Natural killer cell (primary cell): Measurements from ENCODE around the gene AUH. TPM values are rescaled to one million over a fixed set of nuclear protein-coding genes. Genes with fewer than 3 reads are reported as not detected.

Source experiments
- ATAC-seq, 3 donors: fragments of 150-1000 bp in 2 of 3; fragments of 200-7000 bp in 1 of 3; cut with Tn5 transposase; 1 replicate in 1 of 3; 2 replicates in 2 of 3; pipeline ENCODE4 v1.10.0; 2021; ENCODE audit warnings: mild to moderate bottlenecking in 2 of 3, moderate library complexity in 2 of 3
- DNase-seq, 2 donors: peaks; one replicate each; pipeline versions ENCODE4 v3.0.0 to v3.0.0-alpha.2; 2013 to 2021; ENCODE audit warnings: mixed read lengths in 1 of 2
- H3K27ac ChIP-seq: one replicate; pipeline ENCODE4 v1.5.1; 2013; ENCODE audit warnings: mild to moderate bottlenecking, low read length
- H3K27me3 ChIP-seq: one replicate; pipeline ENCODE4 v1.6.1; 2013; ENCODE audit warnings: low read length; ENCODE audit not compliant: control insufficient read depth, insufficient read depth
- H3K36me3 ChIP-seq: one replicate; pipeline ENCODE4 v1.6.1; 2013; ENCODE audit warnings: low read length; ENCODE audit not compliant: control insufficient read depth, insufficient read depth
- H3K4me1 ChIP-seq: one replicate; pipeline ENCODE4 v1.6.1; 2013; ENCODE audit warnings: low read length; ENCODE audit not compliant: control insufficient read depth, insufficient read depth
- H3K4me3 ChIP-seq: one replicate; pipeline ENCODE4 v1.5.1; 2013; ENCODE audit warnings: low read length
- H3K9me3 ChIP-seq: one replicate; pipeline ENCODE4 v1.6.1; 2013; ENCODE audit warnings: low read length; ENCODE audit not compliant: control insufficient read depth, insufficient read depth
- H3K27ac Mint-ChIP-seq, 2 donors: one replicate each; pipeline ENCODE4 v1.8.0; 2022; ENCODE audit warnings: mild to moderate bottlenecking in 2 of 2, mixed read lengths in 2 of 2, moderate library complexity in 1 of 2
- H3K27me3 Mint-ChIP-seq, 2 donors: one replicate each; pipeline ENCODE4 v1.8.0; 2022; ENCODE audit warnings: low read depth in 2 of 2, mixed read lengths in 2 of 2
- H3K36me3 Mint-ChIP-seq: one replicate; pipeline ENCODE4 v1.8.0; 2022; ENCODE audit warnings: mixed read lengths
- H3K4me1 Mint-ChIP-seq, 2 donors: one replicate each; pipeline ENCODE4 v1.8.0; 2022; ENCODE audit warnings: mixed read lengths in 2 of 2
- H3K4me3 Mint-ChIP-seq: one replicate; pipeline ENCODE4 v1.8.0; 2022; ENCODE audit warnings: mild to moderate bottlenecking, moderate library complexity, mixed read lengths
- H3K9me3 Mint-ChIP-seq, 2 donors: one replicate each; pipeline ENCODE4 v1.8.0; 2022; ENCODE audit warnings: mixed read lengths in 2 of 2
- CTCF ChIP-seq: fragments of 200-600 bp; IDR thresholded peaks from one replicate; pipeline ENCODE4 v1.8.0; 2022; ENCODE audit warnings: antibody characterized with exemption
- WGBS: methylation state at CpG from one replicate; pipeline ENCODE4 v1.1.7; 2013; ENCODE audit warnings: missing lambda C conversion rate; ENCODE audit not compliant: insufficient coverage; 5-methylcytosine and 5-hydroxymethylcytosine counted together
- intact Hi-C: fragments of 100-400 bp; cut with micrococcal nuclease; formaldehyde crosslinking; loops from one replicate; pipeline ENCODE4 v1.14.2; 2022
- total RNA-seq, 4 donors: library from RNA; stranded (reverse); fragments of 120-200 nt in 1 of 4; gene quantifications; one replicate each; pipeline versions ENCODE4 v1.2.3 to v1.2.4, GENCODE V29; 2013 to 2022

Gene AUH
- total RNA-seq, 3 donors from 2014 or later (not counting 1 experiment from before 2014, with no cell fraction given) = 26.7 to 36.6 (median 34.9) TPM

GRCh38 chr9:91321691-91322090 is 40.0 kb downstream of the AUH start:
- no peak for TF ChIP-seq CTCF
- ATAC-seq = no peak
- Mint-ChIP-seq H3K4me1 (peaks cover 13 to 20% of the 10 kb centered on the region in 2 donors), H3K4me3 (no peak overlapping the region), H3K27me3 (no peaks in the 10 kb centered on the region), H3K27ac (no peak overlapping the region), H3K9me3 (no peaks in the 10 kb centered on the region), H3K36me3 (no peaks in the 10 kb centered on the region)
- H3K4me3 ChIP-seq = no peak overlapping the region
- DNase-seq = no peak
- no peaks in the 10 kb centered on the region for H3K9me3 ChIP-seq
- no peaks in the 10 kb centered on the region for H3K27me3 ChIP-seq
- no peak overlapping the region for H3K27ac ChIP-seq
- intact Hi-C loops = no loop called here
- H3K4me1 ChIP-seq = no peaks in the 10 kb centered on the region
- H3K36me3 ChIP-seq = peaks cover 1% of the 10 kb centered on the region

GRCh38 chr9:91320299-91320698 is 41.4 kb downstream of the AUH start:
- 57% methylated on average over 4 of the region's 4 CpGs for WGBS
- ATAC-seq = no peak
- H3K27me3 ChIP-seq = no peaks in the 10 kb centered on the region
- intact Hi-C loops = no loop called here
- H3K4me3 Mint-ChIP-seq = no peak overlapping the region
- no peaks in the 10 kb centered on the region for H3K9me3 Mint-ChIP-seq
- H3K4me3 ChIP-seq = no peak overlapping the region
- H3K27me3 Mint-ChIP-seq = no peaks in the 10 kb centered on the region
- DNase-seq = no peak
- peaks cover 13 to 14% of the 10 kb centered on the region in 2 donors for H3K4me1 Mint-ChIP-seq
- TF ChIP-seq CTCF = no peak
- H3K36me3 Mint-ChIP-seq = no peaks in the 10 kb centered on the region
- no peaks in the 10 kb centered on the region for H3K9me3 ChIP-seq
- H3K36me3 ChIP-seq = peaks cover 4% of the 10 kb centered on the region
- no peak overlapping the region for H3K27ac ChIP-seq
- no peak overlapping the region for H3K27ac Mint-ChIP-seq
- no peaks in the 10 kb centered on the region for H3K4me1 ChIP-seq

- no peaks in the 10 kb centered on the region for H3K9me3 ChIP-seq
- H3K4me1 Mint-ChIP-seq = peaks cover 0 to 5% of the 10 kb centered on the region in 2 donors
- no peak overlapping the region for H3K27ac ChIP-seq
- no peak for TF ChIP-seq CTCF
- no peaks in the 10 kb centered on the region for H3K9me3 Mint-ChIP-seq
- ATAC-seq = no peak
- peaks cover 4% of the 10 kb centered on the region for H3K36me3 ChIP-seq
- no peaks in the 10 kb centered on the region for H3K27me3 Mint-ChIP-seq
- H3K36me3 Mint-ChIP-seq = no peaks in the 10 kb centered on the region
- no peaks in the 10 kb centered on the region for H3K4me1 ChIP-seq
- intact Hi-C loops = no loop called here
- no peak overlapping the region for H3K27ac Mint-ChIP-seq
- H3K27me3 ChIP-seq = no peaks in the 10 kb centered on the region
- WGBS = no CpG with 5 or more reads among the region's 1 CpG
- no peak for DNase-seq
- H3K4me3 ChIP-seq = no peak overlapping the region
- no peak overlapping the region for H3K4me3 Mint-ChIP-seq
These were observed 45.6 kb downstream of the AUH start for GRCh38 chr9:91316093-91316492.

- H3K27ac Mint-ChIP-seq = no peak overlapping the region
- Histone ChIP-seq H3K4me3 (no peak overlapping the region), H3K36me3 (peaks cover 6% of the 10 kb centered on the region), H3K4me1 (no peaks in the 10 kb centered on the region), H3K27me3 (no peaks in the 10 kb centered on the region), H3K27ac (no peak overlapping the region), H3K9me3 (no peaks in the 10 kb centered on the region)
- no peaks in the 10 kb centered on the region for H3K9me3 Mint-ChIP-seq
- 100% methylated on average over 5 of the region's 5 CpGs for WGBS
- peaks cover 0 to 6% of the 10 kb centered on the region in 2 donors for H3K4me1 Mint-ChIP-seq
- no peaks in the 10 kb centered on the region for H3K27me3 Mint-ChIP-seq
- no peak overlapping the region for H3K4me3 Mint-ChIP-seq
- no peak for TF ChIP-seq CTCF
- H3K36me3 Mint-ChIP-seq = no peaks in the 10 kb centered on the region
- DNase-seq (no peak), ATAC-seq (no peak)
- intact Hi-C loops = no loop called here
These were observed 46.5 kb downstream of the AUH start for GRCh38 chr9:91315191-91315590.
